Measurements from ENCODE around the gene SNX30. TPM values are rescaled to one million over a fixed set of nuclear protein-coding genes. Genes with fewer than 3 reads are reported as not detected.

The SNX30 gene
- total RNA-seq, 1 donor from 2014 or later, result 18.2 TPM

DNA sequence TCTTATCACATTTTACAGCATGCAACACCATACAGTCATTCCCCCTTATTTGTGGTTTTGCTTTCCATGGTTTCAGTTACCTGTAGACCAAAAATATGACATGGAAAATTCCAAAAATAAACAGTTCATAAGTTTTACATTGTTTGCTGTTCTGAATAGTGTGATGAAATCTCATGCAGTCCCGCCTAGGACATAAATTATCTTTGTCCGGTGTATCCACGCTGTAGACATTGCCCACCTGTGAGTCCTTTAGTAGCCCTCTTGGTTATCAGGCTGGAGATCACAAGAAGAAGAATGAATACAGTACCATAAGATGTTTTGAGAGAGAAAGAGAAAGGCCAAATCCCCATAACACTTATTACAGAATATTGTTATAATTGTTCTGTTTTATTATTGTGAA lies 72.1 kb downstream of the SNX30 start:
- no peak for DNase-seq (ENCODE audit: extremely low spot score, unreplicated experiment)
- no peak overlapping the region for H3K4me3 Mint-ChIP-seq (ENCODE audit: unreplicated experiment)
- H3K27ac Mint-ChIP-seq (ENCODE audit: unreplicated experiment), result no peak overlapping the region
- TF ChIP-seq CTCF (IDR thresholded peaks at IDR 0.05), result no peak
- peaks cover 23% of the 10 kb centered on the region for H3K36me3 Mint-ChIP-seq (ENCODE audit: unreplicated experiment)
- H3K4me1 Mint-ChIP-seq (ENCODE audit: unreplicated experiment), result peaks cover 6% of the 10 kb centered on the region
- H3K27me3 Mint-ChIP-seq (ENCODE audit: unreplicated experiment), result no peaks in the 10 kb centered on the region
- H3K9me3 Mint-ChIP-seq (ENCODE audit: unreplicated experiment), result no peaks in the 10 kb centered on the region

DNA sequence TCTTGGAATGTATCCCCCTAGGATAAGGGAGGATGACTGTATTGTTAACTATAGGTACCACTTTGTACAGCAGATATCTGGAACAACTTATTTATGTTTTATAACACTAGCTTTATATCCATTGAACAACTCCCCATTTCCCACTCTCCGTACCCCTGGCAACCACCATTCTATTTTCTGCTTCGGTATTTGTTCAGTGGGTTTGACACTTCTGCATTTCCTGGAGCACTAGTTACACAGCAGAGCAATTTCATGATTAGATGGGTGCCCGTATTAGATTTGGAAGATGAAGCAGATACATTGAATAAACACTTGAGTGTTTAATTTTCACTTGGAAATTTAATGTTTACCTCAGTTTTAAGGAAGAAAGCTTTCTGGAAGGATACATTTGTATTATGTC lies 72.7 kb downstream of the SNX30 start:
- Mint-ChIP-seq H3K27me3 (ENCODE audit: unreplicated experiment) (no peaks in the 10 kb centered on the region), H3K4me3 (ENCODE audit: unreplicated experiment) (no peak overlapping the region), H3K4me1 (ENCODE audit: unreplicated experiment) (peaks cover 6% of the 10 kb centered on the region), H3K36me3 (ENCODE audit: unreplicated experiment) (peaks cover 20% of the 10 kb centered on the region), H3K9me3 (ENCODE audit: unreplicated experiment) (no peaks in the 10 kb centered on the region), H3K27ac (ENCODE audit: unreplicated experiment) (no peak overlapping the region)
- DNase-seq (ENCODE audit: extremely low spot score, unreplicated experiment), result no peak
- no peak for TF ChIP-seq CTCF (IDR thresholded peaks at IDR 0.05)

GRCh38 chr9:112831281-112831851 lies 80.8 kb downstream of the SNX30 start:
- no peak for DNase-seq (ENCODE audit: extremely low spot score, unreplicated experiment)
- Mint-ChIP-seq H3K4me3 (ENCODE audit: unreplicated experiment) (no peak overlapping the region), H3K27ac (ENCODE audit: unreplicated experiment) (no peak overlapping the region), H3K4me1 (ENCODE audit: unreplicated experiment) (no peaks in the 10 kb centered on the region), H3K36me3 (ENCODE audit: unreplicated experiment) (peaks cover 26% of the 10 kb centered on the region), H3K9me3 (ENCODE audit: unreplicated experiment) (no peaks in the 10 kb centered on the region), H3K27me3 (ENCODE audit: unreplicated experiment) (no peaks in the 10 kb centered on the region)
- no peak for TF ChIP-seq CTCF (IDR thresholded peaks at IDR 0.05)

GRCh38 chr9:112831969-112832368 lies 81.4 kb downstream of the SNX30 start:
- no peaks in the 10 kb centered on the region for H3K4me1 Mint-ChIP-seq (ENCODE audit: unreplicated experiment)
- H3K9me3 Mint-ChIP-seq (ENCODE audit: unreplicated experiment), result no peaks in the 10 kb centered on the region
- H3K27ac Mint-ChIP-seq (ENCODE audit: unreplicated experiment), result no peak overlapping the region
- no peak for TF ChIP-seq CTCF (IDR thresholded peaks at IDR 0.05)
- H3K27me3 Mint-ChIP-seq (ENCODE audit: unreplicated experiment), result no peaks in the 10 kb centered on the region
- no peak for DNase-seq (ENCODE audit: extremely low spot score, unreplicated experiment)
- H3K36me3 Mint-ChIP-seq (ENCODE audit: unreplicated experiment), result peaks cover 27% of the 10 kb centered on the region
- H3K4me3 Mint-ChIP-seq (ENCODE audit: unreplicated experiment), result no peak overlapping the region

DNA sequence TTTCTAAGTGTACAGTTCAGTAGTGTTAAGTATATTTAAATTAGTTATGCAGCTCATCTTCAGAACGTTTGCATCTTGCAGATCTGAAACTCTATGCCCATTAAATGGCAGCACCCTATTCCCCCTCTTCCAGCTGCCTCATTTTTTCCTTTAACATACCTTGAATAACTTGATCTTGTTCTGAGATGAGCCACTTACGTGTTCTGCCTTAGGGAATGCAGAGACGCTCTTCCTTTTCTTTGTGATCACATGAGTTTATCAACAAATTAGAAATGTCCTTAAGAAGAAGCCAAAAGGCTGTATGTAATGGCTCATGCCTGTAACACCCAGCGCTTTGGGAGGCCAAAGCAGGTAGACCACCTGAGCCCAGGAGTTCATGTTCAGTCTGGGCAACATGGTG lies 82.5 kb downstream of the SNX30 start:
- no peaks in the 10 kb centered on the region for H3K27me3 Mint-ChIP-seq (ENCODE audit: unreplicated experiment)
- DNase-seq (ENCODE audit: extremely low spot score, unreplicated experiment), result no peak
- TF ChIP-seq CTCF (IDR thresholded peaks at IDR 0.05), result no peak
- no peak overlapping the region for H3K4me3 Mint-ChIP-seq (ENCODE audit: unreplicated experiment)
- no peak overlapping the region for H3K27ac Mint-ChIP-seq (ENCODE audit: unreplicated experiment)
- peaks cover 30% of the 10 kb centered on the region for H3K36me3 Mint-ChIP-seq (ENCODE audit: unreplicated experiment)
- no peaks in the 10 kb centered on the region for H3K9me3 Mint-ChIP-seq (ENCODE audit: unreplicated experiment)
- H3K4me1 Mint-ChIP-seq (ENCODE audit: unreplicated experiment), result no peaks in the 10 kb centered on the region
